Measurements from ENCODE around the gene ETFDH. TPM values are rescaled to one million over a fixed set of nuclear protein-coding genes. Genes with fewer than 3 reads are reported as not detected.

ETFDH gene
- total and polyA plus RNA-seq, 10 of the 15 experiments (the other 5 are each of a cell fraction or from before 2014, with no cell fraction given): 10.9 to 30.4 (median 20.6) TPM

- ChIA-PET CTCF (no interaction called here), RAD21 (ENCODE audit: unreplicated experiment) (no interaction called here), SMC1A (ENCODE audit: uncharacterized antibody, unreplicated experiment) (interaction anchor here (1.4 kb wide), 1 partner anchor 13 kb away, joined by 3 read pairs; no protein-coding TSS in a partner anchor), POLR2A (no interaction called here)
- Histone ChIP-seq H3K4me3 (no peak overlapping the region), H3K4me2 (ENCODE audit: control insufficient read depth, insufficient read depth) (no peak overlapping the region), H3K79me2 (ENCODE audit: control insufficient read depth, insufficient read depth, low read length) (no peaks in the 10 kb centered on the region), H3K27ac (ENCODE audit: control insufficient read depth, insufficient read depth) (no peak overlapping the region), H3K9ac (ENCODE audit: control insufficient read depth, insufficient read depth, low read length) (no peak overlapping the region), H3K4me1 (ENCODE audit: control insufficient read depth, insufficient read depth, low read length) (no peaks in the 10 kb centered on the region), H3K27me3 (replicated peaks in 1 of 2; ENCODE audit: control insufficient read depth in 2 of 2, insufficient read depth in 2 of 2, low read length in 1 of 2) (no peaks in the 10 kb centered on the region; a peak in 1 of 4 replicates), H4K20me1 (ENCODE audit: control insufficient read depth, insufficient read depth) (no peaks in the 10 kb centered on the region), H3K36me3 (ENCODE audit: control insufficient read depth in 2 of 2, insufficient read depth in 2 of 2, low read length in 1 of 2) (no peaks in the 10 kb centered on the region), H3K9me3 (replicated peaks; ENCODE audit: control insufficient read depth, insufficient read depth, low read length) (no peaks in the 10 kb centered on the region), H2AFZ (ENCODE audit: control insufficient read depth, low read depth, low read length) (no peak overlapping the region)
- FAIRE-seq: no peak
- WGBS (ENCODE audit: insufficient coverage, insufficient replicate concordance, low lambda C conversion rate, missing lambda C conversion rate): 79% methylated on average over 5 of the region's 5 CpGs
- no peak for ATAC-seq
- no TSS peak for BruUV-seq (replicated peaks)
- no peak for DNase-seq (ENCODE audit: low read depth, low spot score)
- intact Hi-C loops (cut with micrococcal nuclease; ENCODE audit: unreplicated experiment) (no loop called here), in situ Hi-C loops (cut with MboI) (no loop called here)
- TF ChIP-seq ZBTB11 (CRISPR knock-in tag; IDR thresholded peaks at IDR 0.05) (no peak), SP1 (IDR thresholded peaks at IDR 0.05; ENCODE audit: low read depth, low read length) (no peak), ZZZ3 (IDR thresholded peaks at IDR 0.05; ENCODE audit: control insufficient read depth, insufficient read length, low read depth) (no peak), JUND (IDR thresholded peaks at IDR 0.05; ENCODE audit: low read depth, low read length) (no peak), PML (IDR thresholded peaks at IDR 0.05; ENCODE audit: low read length) (no peak), RFX5 (IDR thresholded peaks at IDR 0.05; ENCODE audit: low read depth, low read length) (no peak), FOXK2 (IDR thresholded peaks at IDR 0.05) (no peak), SPI1 (IDR thresholded peaks at IDR 0.05; ENCODE audit: borderline replicate concordance, insufficient read depth, low read depth, low read length) (no peak), IKZF1 (conservative IDR thresholded peaks at IDR 0.05) (no peak), ATF2 (IDR thresholded peaks at IDR 0.05; ENCODE audit: low read length) (no peak), SMARCA5 (IDR thresholded peaks at IDR 0.05) (no peak), LARP7 (IDR thresholded peaks at IDR 0.05) (no peak), YBX1 (IDR thresholded peaks at IDR 0.05) (no peak), BMI1 (IDR thresholded peaks at IDR 0.05; ENCODE audit: borderline replicate concordance) (no peak), CTCF (IDR thresholded peaks at IDR 0.05 in 2 of 3, conservative IDR thresholded peaks at IDR 0.05 in 1 of 3; ENCODE audit: control insufficient read depth in 2 of 3, extremely low read depth in 1 of 3, insufficient read depth in 1 of 3, low read depth in 3 of 3, low read length in 3 of 3) (no peak), SMAD5 (IDR thresholded peaks at IDR 0.05; ENCODE audit: low read depth) (no peak), TARDBP (IDR thresholded peaks at IDR 0.05; ENCODE audit: borderline replicate concordance) (no peak)
Observed at GRCh38 chr4:158644356-158644755, 27.7 kb upstream of the ETFDH start.

Measured in GM12878 (cell line).